ENCODE data around the gene CFTR. TPM values are rescaled to one million over a fixed set of nuclear protein-coding genes. Genes with fewer than 3 reads are reported as not detected.

CFTR gene
- total and polyA plus RNA-seq, 9 of the 15 experiments (the other 6 are each of a cell fraction or from before 2014, with no cell fraction given): 0.20 TPM; not detected in 8

- Histone ChIP-seq H4K20me1 (replicated peaks; ENCODE audit: control insufficient read depth, insufficient read depth, low read length) (no peaks in the 10 kb centered on the region), H3K27me3 (ENCODE audit: control insufficient read depth in 2 of 2, insufficient read depth in 2 of 2, low read length in 2 of 2) (no peaks in the 10 kb centered on the region), H3K36me3 (ENCODE audit: control insufficient read depth, insufficient read depth, low read length) (no peaks in the 10 kb centered on the region), H2AFZ (ENCODE audit: low read depth, low read length) (no peak overlapping the region), H3K79me2 (ENCODE audit: control insufficient read depth, insufficient read depth, low read length) (no peaks in the 10 kb centered on the region), H3K9me1 (ENCODE audit: control insufficient read depth, insufficient read depth, low read length) (no peaks in the 10 kb centered on the region), H3K9me3 (replicated peaks; ENCODE audit: control insufficient read depth, insufficient read depth, low read depth, low read length) (no peaks in the 10 kb centered on the region), H3K4me2 (ENCODE audit: insufficient read depth, low read length) (no peak overlapping the region), H3K4me1 (replicated peaks in 1 of 2; ENCODE audit: control insufficient read depth in 2 of 2, insufficient read depth in 2 of 2, low read length in 2 of 2) (no peaks in the 10 kb centered on the region), H3K4me3 (no peak overlapping the region), H3K27ac (ENCODE audit: extremely low read depth, low read depth, low read length) (no peak overlapping the region), H3K9ac (ENCODE audit: insufficient read depth in 1 of 2, low read depth in 2 of 2, low read length in 2 of 2) (no peak overlapping the region)
- no peak for ATAC-seq
- FAIRE-seq: no peak
- in situ Hi-C loops (cut with MboI): no loop called here
- TF ChIP-seq ZNF134 (CRISPR knock-in tag; conservative IDR thresholded peaks at IDR 0.05): no peak
- no peak for TF ChIP-seq TARDBP (IDR thresholded peaks at IDR 0.05)
- TF ChIP-seq ZBTB9 (CRISPR knock-in tag; IDR thresholded peaks at IDR 0.05): no peak
- TF ChIP-seq ERF (CRISPR knock-in tag; IDR thresholded peaks at IDR 0.05): no peak
- TF ChIP-seq TCF15 (CRISPR knock-in tag; IDR thresholded peaks at IDR 0.05): no peak
- no peak for TF ChIP-seq CTCF (IDR thresholded peaks at IDR 0.05 in 2 of 3, conservative IDR thresholded peaks at IDR 0.05 in 1 of 3; ENCODE audit: insufficient read depth in 2 of 3, low read depth in 1 of 3, low read length in 3 of 3)
- TF ChIP-seq EHMT2 (IDR thresholded peaks at IDR 0.05): no peak
- TF ChIP-seq SOX6 (IDR thresholded peaks at IDR 0.05): no peak
- TF ChIP-seq ZNF41 (CRISPR knock-in tag; conservative IDR thresholded peaks at IDR 0.05): no peak
- no peak for TF ChIP-seq HSF4 (CRISPR knock-in tag; IDR thresholded peaks at IDR 0.05; ENCODE audit: borderline replicate concordance)
- no peak for TF ChIP-seq SREBF1 (IDR thresholded peaks at IDR 0.05; ENCODE audit: borderline replicate concordance, low read depth, low read length)
- TF ChIP-seq ZNF212 (CRISPR knock-in tag; IDR thresholded peaks at IDR 0.05): no peak
- 2% methylated on average over 2 of the region's 2 CpGs for WGBS (ENCODE audit: insufficient coverage, low coverage, missing lambda C conversion rate)
- POLR2A ChIA-PET: no interaction called here
- CTCF ChIA-PET (ENCODE audit: low intra/inter-chr PET ratio): no interaction called here
- no peak for DNase-seq (ENCODE audit: extremely low read depth in 1 of 4, low spot score in 3 of 4)
- no TSS peak for BruUV-seq (replicated peaks)
- intact Hi-C loops (cut with micrococcal nuclease): no loop called here
Measured at GRCh38 chr7:117656806-117657205, 177.0 kb downstream of the CFTR start.
